ENCODE results near the gene FIP1L1.

DNA sequence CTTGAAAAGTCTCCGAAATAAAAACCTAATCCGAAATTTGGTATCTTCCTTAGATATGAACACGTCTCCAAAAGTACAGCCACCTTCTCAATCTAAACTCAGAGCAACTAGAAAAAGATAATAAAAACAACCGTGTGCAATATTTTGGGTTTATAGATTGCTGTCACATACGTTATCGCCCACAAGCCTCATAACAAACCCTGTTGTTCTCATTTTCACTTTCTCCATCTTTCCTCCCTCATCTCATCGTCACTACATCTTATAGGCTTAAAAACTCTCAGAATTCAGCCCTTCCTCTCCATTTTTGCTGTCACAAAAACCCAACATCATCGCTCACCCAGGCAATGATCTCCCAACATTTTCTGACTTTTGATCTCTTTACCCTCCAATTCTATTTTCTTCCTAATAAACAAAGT, 11.1 kb upstream of the FIP1L1 start:
- TF ChIP-seq, protein P1, sequence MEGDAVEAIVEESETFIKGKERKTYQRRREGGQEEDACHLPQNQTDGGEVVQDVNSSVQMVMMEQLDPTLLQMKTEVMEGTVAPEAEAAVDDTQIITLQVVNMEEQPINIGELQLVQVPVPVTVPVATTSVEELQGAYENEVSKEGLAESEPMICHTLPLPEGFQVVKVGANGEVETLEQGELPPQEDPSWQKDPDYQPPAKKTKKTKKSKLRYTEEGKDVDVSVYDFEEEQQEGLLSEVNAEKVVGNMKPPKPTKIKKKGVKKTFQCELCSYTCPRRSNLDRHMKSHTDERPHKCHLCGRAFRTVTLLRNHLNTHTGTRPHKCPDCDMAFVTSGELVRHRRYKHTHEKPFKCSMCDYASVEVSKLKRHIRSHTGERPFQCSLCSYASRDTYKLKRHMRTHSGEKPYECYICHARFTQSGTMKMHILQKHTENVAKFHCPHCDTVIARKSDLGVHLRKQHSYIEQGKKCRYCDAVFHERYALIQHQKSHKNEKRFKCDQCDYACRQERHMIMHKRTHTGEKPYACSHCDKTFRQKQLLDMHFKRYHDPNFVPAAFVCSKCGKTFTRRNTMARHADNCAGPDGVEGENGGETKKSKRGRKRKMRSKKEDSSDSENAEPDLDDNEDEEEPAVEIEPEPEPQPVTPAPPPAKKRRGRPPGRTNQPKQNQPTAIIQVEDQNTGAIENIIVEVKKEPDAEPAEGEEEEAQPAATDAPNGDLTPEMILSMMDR (conservative IDR thresholded peaks at IDR 0.05 in 1 of 2, IDR thresholded peaks at IDR 0.05 in 1 of 2; ENCODE audit: extremely low read depth in 1 of 2, insufficient read depth in 1 of 2, low read depth in 1 of 2, low read length in 2 of 2) = no peak
- no peak for TF ChIP-seq EZH2 (IDR thresholded peaks at IDR 0.05; ENCODE audit: borderline replicate concordance, low read length)

All from mammary epithelial cell (primary cell).